Mesenchymal stem cell (in vitro differentiated cells and primary cell): ENCODE data around the gene VGLL4.

Experiments
- DNase-seq: peaks from one replicate; pipeline ENCODE4 v3.0.0-alpha.2; 2013
- H2AFZ ChIP-seq: one replicate; pipeline ENCODE4 v1.6.1; 2013; ENCODE audit warnings: low read depth, mild to moderate bottlenecking, control low read depth, inconsistent platforms, low read length, moderate library complexity
- H2AK5ac ChIP-seq: 2 replicates; pipeline ENCODE4 v1.6.1; 2013; ENCODE audit warnings: low read length, moderate library complexity, mild to moderate bottlenecking, inconsistent platforms; ENCODE audit not compliant: severe bottlenecking
- H2BK120ac ChIP-seq: one replicate; pipeline ENCODE4 v1.6.1; 2013; ENCODE audit warnings: low read depth, mild to moderate bottlenecking, inconsistent platforms, low read length, moderate library complexity
- H2BK12ac ChIP-seq, 2 experiments: one replicate each; pipeline ENCODE4 v1.6.1; 2013; ENCODE audit warnings: inconsistent platforms in 2 of 2, low read length in 2 of 2, mild to moderate bottlenecking in 2 of 2, moderate library complexity in 2 of 2, control low read depth in 1 of 2
- H2BK15ac ChIP-seq: one replicate; pipeline ENCODE4 v1.6.1; 2013; ENCODE audit warnings: mild to moderate bottlenecking, low read depth, inconsistent platforms; ENCODE audit not compliant: poor library complexity, severe bottlenecking
- H2BK5ac ChIP-seq: 2 replicates; pipeline ENCODE4 v1.6.1; 2013; ENCODE audit warnings: low read depth, mild to moderate bottlenecking, low read length, control low read depth, inconsistent platforms; ENCODE audit not compliant: poor library complexity, severe bottlenecking
- H3K14ac ChIP-seq, 2 experiments: one replicate each; pipeline ENCODE4 v1.6.1; 2013; ENCODE audit warnings: inconsistent platforms in 2 of 2, low read length in 2 of 2, control low read depth in 1 of 2, mild to moderate bottlenecking in 1 of 2, moderate library complexity in 1 of 2
- H3K18ac ChIP-seq, 2 experiments: one replicate each; pipeline ENCODE4 v1.6.1; 2013; ENCODE audit warnings: inconsistent platforms in 2 of 2, low read length in 2 of 2, control low read depth in 1 of 2, low read depth in 1 of 2, mild to moderate bottlenecking in 1 of 2
- H3K23ac ChIP-seq, 2 experiments: one replicate each; pipeline ENCODE4 v1.6.1; 2013; ENCODE audit warnings: inconsistent platforms in 2 of 2, low read length in 2 of 2, mild to moderate bottlenecking in 2 of 2, moderate library complexity in 2 of 2, control low read depth in 1 of 2
- H3K27ac ChIP-seq: 2 replicates; pipeline ENCODE4 v1.5.1; 2013; ENCODE audit warnings: mild to moderate bottlenecking, moderate library complexity, low read length, control low read depth, inconsistent platforms; ENCODE audit not compliant: poor library complexity, severe bottlenecking
- H3K27me3 ChIP-seq, 2 experiments: 2 replicates each; pipeline versions ENCODE4 v1.6.1 to v1.7.0; 2013; ENCODE audit warnings: low read length in 2 of 2, mild to moderate bottlenecking in 2 of 2, moderate library complexity in 2 of 2, control low read depth in 1 of 2, inconsistent platforms in 1 of 2; ENCODE audit not compliant: control insufficient read depth in 1 of 2, insufficient read depth in 1 of 2
- H3K36me3 ChIP-seq, 2 experiments: 2 replicates each; pipeline versions ENCODE4 v1.6.1 to v1.7.0; 2013; ENCODE audit warnings: low read length in 2 of 2, control low read depth in 1 of 2, inconsistent platforms in 1 of 2, low read depth in 1 of 2, mild to moderate bottlenecking in 1 of 2; ENCODE audit not compliant: insufficient read depth in 2 of 2, control insufficient read depth in 1 of 2
- H3K4ac ChIP-seq, 2 experiments: one replicate each; pipeline ENCODE4 v1.6.1; 2013; ENCODE audit warnings: inconsistent platforms in 2 of 2, low read length in 2 of 2, mild to moderate bottlenecking in 2 of 2, moderate library complexity in 2 of 2, control low read depth in 1 of 2, low read depth in 1 of 2
- H3K4me1 ChIP-seq: 2 replicates; pipeline ENCODE4 v1.6.1; 2013; ENCODE audit warnings: low read depth, low read length, control low read depth; ENCODE audit not compliant: control insufficient read depth, insufficient read depth
- H3K4me2 ChIP-seq: 2 replicates; pipeline ENCODE4 v1.6.1; 2013; ENCODE audit warnings: low read length, mild to moderate bottlenecking, inconsistent platforms; ENCODE audit not compliant: poor library complexity, severe bottlenecking
- H3K4me3 ChIP-seq, 2 experiments: 2 replicates each; pipeline versions ENCODE4 v1.5.1 to v1.7.0; 2013; ENCODE audit warnings: low read length in 2 of 2, mild to moderate bottlenecking in 2 of 2, control low read depth in 1 of 2, low read depth in 1 of 2; ENCODE audit not compliant: insufficient read depth in 1 of 2
- H3K79me1 ChIP-seq: replicated peaks from 2 replicates; pipeline ENCODE4 v1.6.1; 2013; ENCODE audit warnings: mild to moderate bottlenecking, control low read depth, low read length, inconsistent platforms; ENCODE audit not compliant: poor library complexity, severe bottlenecking
- H3K9ac ChIP-seq: 2 replicates; pipeline ENCODE4 v1.7.0; 2013; ENCODE audit warnings: mild to moderate bottlenecking, low read length, moderate library complexity
- H3K9me3 ChIP-seq: 2 replicates; pipeline ENCODE4 v1.7.0; 2013; ENCODE audit warnings: mild to moderate bottlenecking, low read length; ENCODE audit not compliant: control insufficient read depth
- H4K8ac ChIP-seq: one replicate; pipeline ENCODE4 v1.6.1; 2013; ENCODE audit warnings: inconsistent platforms, mild to moderate bottlenecking, low read length, moderate library complexity
- H4K91ac ChIP-seq: one replicate; pipeline ENCODE4 v1.6.1; 2013; ENCODE audit warnings: mild to moderate bottlenecking, low read length, inconsistent platforms
- WGBS: methylation state at CpG from one replicate; pipeline ENCODE4 v1.1.7; 2013; ENCODE audit warnings: mixed read lengths; 5-methylcytosine and 5-hydroxymethylcytosine counted together

The VGLL4 gene

DNA sequence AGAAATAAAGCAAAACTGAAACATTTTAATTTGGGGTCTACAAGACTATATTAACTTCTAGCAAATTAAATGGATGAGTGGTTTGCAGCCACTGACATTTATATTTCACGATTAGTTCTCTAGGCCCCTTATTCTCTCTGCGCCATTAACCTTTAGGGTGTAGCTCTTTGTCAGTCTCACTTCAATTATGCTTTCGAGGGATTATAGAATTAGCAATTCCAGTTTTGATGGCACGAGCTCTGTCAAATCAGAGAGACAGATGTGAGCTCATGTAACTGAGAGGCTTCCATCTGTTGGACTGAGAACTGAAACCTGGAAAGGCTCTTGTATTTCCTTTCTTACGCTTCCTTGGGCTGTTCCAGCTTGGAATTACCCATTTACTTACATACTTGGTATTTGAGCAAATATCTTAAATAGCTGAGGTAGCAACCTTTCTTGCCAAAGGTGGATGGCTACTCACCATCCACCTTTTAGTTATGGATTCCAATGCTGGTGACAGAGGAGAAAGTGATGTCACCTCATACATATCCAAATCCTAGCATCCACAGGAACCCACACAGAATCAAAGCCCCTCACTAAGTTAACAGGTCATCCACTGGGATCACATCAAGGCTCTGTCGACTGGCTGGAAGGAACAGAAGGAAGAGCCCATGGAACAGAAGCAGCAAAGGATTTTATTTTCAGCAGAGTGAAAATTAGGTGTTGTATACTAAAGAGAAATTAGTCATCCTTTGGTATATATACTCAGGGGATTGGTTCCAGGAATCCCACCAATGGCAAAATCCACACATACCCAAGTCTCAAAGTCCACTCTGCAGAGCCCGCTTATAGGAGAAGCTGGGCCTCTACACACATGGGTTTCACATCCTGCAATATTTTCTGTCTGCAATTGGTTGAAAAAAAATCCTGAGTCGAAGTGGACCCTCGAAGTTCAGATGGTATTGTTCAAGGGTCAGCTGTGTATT lies 20.8 kb downstream of the VGLL4 start:
- WGBS, result 97% methylated on average over 8 of the region's 9 CpGs
- H2AK5ac ChIP-seq, result no peak overlapping the region
- no peak overlapping the region for H3K23ac ChIP-seq
- H3K9me3 ChIP-seq, result no peaks in the 10 kb centered on the region
- no peak overlapping the region for H2BK120ac ChIP-seq
- no peak overlapping the region for H3K9ac ChIP-seq
- H3K27ac ChIP-seq, result no peak overlapping the region
- peaks cover 0 to 3% of the 10 kb centered on the region in 2 experiments for H3K36me3 ChIP-seq
- H3K4me1 ChIP-seq, result peaks cover 4% of the 10 kb centered on the region
- no peak overlapping the region for H4K8ac ChIP-seq
- no peaks in the 10 kb centered on the region for H3K27me3 ChIP-seq
- H3K4me3 ChIP-seq, result no peak overlapping the region
- no peak overlapping the region for H2BK15ac ChIP-seq
- no peak overlapping the region for H3K14ac ChIP-seq
- H2AFZ ChIP-seq, result no peak overlapping the region
- H4K91ac ChIP-seq, result no peak overlapping the region
- H3K79me1 ChIP-seq, result peaks cover 2% of the 10 kb centered on the region
- no peak overlapping the region for H2BK5ac ChIP-seq
- DNase-seq, result no peak
- no peak overlapping the region for H2BK12ac ChIP-seq
- H3K4me2 ChIP-seq, result no peak overlapping the region
- H3K4ac ChIP-seq, result no peak overlapping the region
- H3K18ac ChIP-seq, result no peak overlapping the region

DNA sequence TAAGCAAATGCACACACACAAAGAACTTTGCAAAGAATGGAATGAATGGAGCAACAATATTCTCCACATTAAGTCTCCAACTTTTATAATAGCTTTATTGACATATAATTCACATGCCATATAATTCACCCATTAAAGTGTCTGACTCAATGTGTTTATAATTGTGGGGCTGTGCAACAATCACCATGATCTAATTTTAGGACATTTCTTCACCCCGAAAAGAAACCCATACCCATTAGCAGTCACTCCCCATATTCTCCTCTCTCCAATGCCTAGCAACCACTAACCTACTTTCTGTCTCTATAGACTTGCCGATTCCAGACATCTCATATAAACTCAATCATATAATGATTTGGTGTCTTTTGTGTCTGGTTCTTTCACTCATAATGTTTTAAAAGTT lies 22.6 kb downstream of the VGLL4 start:
- Histone ChIP-seq H2BK5ac (no peak overlapping the region), H3K27ac (no peak overlapping the region), H3K36me3 (peaks cover 0 to 8% of the 10 kb centered on the region in 2 experiments), H3K4me3 (no peak overlapping the region), H2BK120ac (no peak overlapping the region), H3K14ac (no peak overlapping the region), H3K9me3 (no peaks in the 10 kb centered on the region), H3K23ac (no peak overlapping the region), H4K91ac (no peak overlapping the region), H2AFZ (no peak overlapping the region), H3K79me1 (peaks cover 4% of the 10 kb centered on the region), H3K27me3 (no peaks in the 10 kb centered on the region), H4K8ac (no peak overlapping the region), H3K4me2 (no peak overlapping the region), H3K9ac (no peak overlapping the region), H2BK15ac (no peak overlapping the region), H3K4me1 (peaks cover 8% of the 10 kb centered on the region), H3K4ac (no peak overlapping the region), H2BK12ac (no peak overlapping the region), H3K18ac (no peak overlapping the region), H2AK5ac (no peak overlapping the region)
- no peak for DNase-seq
- WGBS, result 92% methylated on average over 1 of the region's 2 CpGs

DNA sequence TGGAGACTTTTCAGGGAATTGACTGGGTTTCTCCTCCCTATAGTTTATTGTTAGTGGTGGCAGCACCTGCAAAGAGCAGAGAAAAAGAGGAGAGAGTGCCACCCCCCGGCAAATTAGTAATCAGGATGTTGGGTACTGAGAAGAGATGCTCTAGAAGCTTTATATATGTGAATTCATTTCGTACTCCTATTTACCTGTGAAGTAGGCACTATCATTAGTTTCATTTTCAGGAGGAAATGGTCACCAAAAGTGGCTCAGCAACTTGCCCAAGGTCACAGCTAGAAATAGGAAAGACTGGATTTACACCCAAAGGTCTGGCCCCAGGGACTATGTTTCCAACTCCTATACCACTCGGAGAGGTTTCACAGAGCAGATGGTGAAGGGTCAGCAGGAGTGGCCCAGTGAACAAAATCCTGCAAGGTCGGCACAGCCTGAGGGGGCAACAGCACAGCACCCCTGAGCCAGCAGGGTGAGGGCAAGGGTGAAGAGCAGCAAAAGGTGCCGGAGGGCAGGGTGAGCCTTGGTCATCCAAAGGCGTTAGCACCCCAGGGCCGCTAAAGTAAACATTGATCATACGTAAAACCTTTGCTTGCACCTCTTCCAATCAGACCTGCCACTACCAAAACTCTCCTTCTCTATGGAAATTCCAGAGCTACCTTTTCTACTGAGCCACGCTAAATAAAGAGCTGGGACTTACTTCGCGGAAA lies 23.6 kb downstream of the VGLL4 start:
- no peak overlapping the region for H2BK120ac ChIP-seq
- H2BK15ac ChIP-seq, result no peak overlapping the region
- peaks cover 11% of the 10 kb centered on the region for H3K4me1 ChIP-seq
- H3K9me3 ChIP-seq, result no peaks in the 10 kb centered on the region
- H3K4me2 ChIP-seq, result no peak overlapping the region
- H4K91ac ChIP-seq, result no peak overlapping the region
- no peak overlapping the region for H2AFZ ChIP-seq
- H3K79me1 ChIP-seq, result peaks cover 4% of the 10 kb centered on the region
- peaks cover 0 to 6% of the 10 kb centered on the region in 2 experiments for H3K36me3 ChIP-seq
- DNase-seq, result no peak
- no peak overlapping the region for H2BK12ac ChIP-seq
- no peak overlapping the region for H3K4me3 ChIP-seq
- H2AK5ac ChIP-seq, result no peak overlapping the region
- H3K14ac ChIP-seq, result no peak overlapping the region
- H3K9ac ChIP-seq, result no peak overlapping the region
- no peak overlapping the region for H2BK5ac ChIP-seq
- H3K18ac ChIP-seq, result no peak overlapping the region
- H3K23ac ChIP-seq, result no peak overlapping the region
- no peak overlapping the region for H3K4ac ChIP-seq
- no peak overlapping the region for H4K8ac ChIP-seq
- WGBS, result 83% methylated on average over 10 of the region's 11 CpGs
- H3K27me3 ChIP-seq, result no peaks in the 10 kb centered on the region
- no peak overlapping the region for H3K27ac ChIP-seq

GRCh38 chr3:11619461-11619860 lies 24.3 kb downstream of the VGLL4 start:
- Histone ChIP-seq H2AK5ac (no peak overlapping the region), H4K8ac (no peak overlapping the region), H2AFZ (no peak overlapping the region), H3K9ac (no peak overlapping the region), H3K4me1 (peaks cover 10% of the 10 kb centered on the region), H3K4me3 (no peak overlapping the region), H2BK15ac (no peak overlapping the region), H3K4ac (no peak overlapping the region), H3K27me3 (no peaks in the 10 kb centered on the region), H3K36me3 (peaks cover 0 to 5% of the 10 kb centered on the region in 2 experiments), H3K4me2 (no peak overlapping the region), H2BK120ac (no peak overlapping the region), H3K27ac (no peak overlapping the region), H3K79me1 (peaks cover 4% of the 10 kb centered on the region), H3K18ac (no peak overlapping the region), H2BK12ac (no peak overlapping the region), H4K91ac (no peak overlapping the region), H3K14ac (no peak overlapping the region), H2BK5ac (no peak overlapping the region), H3K23ac (no peak overlapping the region), H3K9me3 (no peaks in the 10 kb centered on the region)
- no peak for DNase-seq
- WGBS, result 94% methylated on average over 3 of the region's 6 CpGs
